ENCODE measurements around the gene ZNF618.

GRCh38 chr9:114089206-114089840, 213.2 kb downstream of the ZNF618 start:
- TF ChIP-seq CTCF (IDR thresholded peaks at IDR 0.05): no peak
- TF ChIP-seq EP300 (IDR thresholded peaks at IDR 0.05): no peak
- TF ChIP-seq POLR2A (IDR thresholded peaks at IDR 0.05): no peak

Data from stomach (tissue), 4 donors.